IPS DF 4.7 (cell line): Measurements from ENCODE around the gene RAD21L1.

Experiments used
- DNase-seq: peaks from one replicate; pipeline ENCODE4 v3.0.0-alpha.2; 2013; ENCODE audit warnings: low spot score; ENCODE audit errors: extremely low read depth

Gene RAD21L1

GRCh38 chr20:1293641-1294379 is 68.0 kb downstream of the RAD21L1 start:
- no peak for DNase-seq

- no peak for DNase-seq
Observed at GRCh38 chr20:1294497-1294896, 68.7 kb downstream of the RAD21L1 start.

DNA sequence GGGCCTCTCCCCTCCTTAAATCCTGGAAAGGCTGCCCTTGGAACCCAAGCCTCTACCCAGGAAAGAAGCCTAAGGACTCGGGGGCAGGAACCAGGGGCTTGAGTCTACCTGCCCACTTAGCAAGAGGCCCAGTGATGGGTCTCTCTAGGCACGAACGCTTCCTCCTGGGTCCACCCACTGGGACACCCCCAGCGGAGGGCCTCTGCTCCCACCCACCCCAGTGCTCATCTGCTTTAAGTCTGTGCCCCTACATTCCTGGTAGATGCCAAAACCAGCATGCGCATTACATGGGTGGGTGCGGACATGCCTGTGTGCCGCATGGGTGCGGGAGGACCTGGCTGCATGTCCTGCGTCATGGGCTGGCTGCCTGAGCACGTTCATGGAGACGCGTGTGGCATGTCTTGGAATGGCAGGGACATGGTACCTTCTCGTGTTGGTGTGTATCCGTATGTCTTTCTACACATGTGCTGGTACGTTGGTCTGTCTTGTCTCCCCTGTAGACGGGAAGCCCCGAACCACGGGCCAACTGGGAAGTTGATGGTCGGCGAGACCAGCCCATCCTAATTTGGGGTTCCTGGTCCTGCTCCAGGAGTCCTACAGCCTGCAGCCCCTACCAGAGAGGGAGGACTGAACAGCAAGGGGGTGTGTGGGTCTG is 69.6 kb downstream of the RAD21L1 start:
- DNase-seq: no peak

DNA sequence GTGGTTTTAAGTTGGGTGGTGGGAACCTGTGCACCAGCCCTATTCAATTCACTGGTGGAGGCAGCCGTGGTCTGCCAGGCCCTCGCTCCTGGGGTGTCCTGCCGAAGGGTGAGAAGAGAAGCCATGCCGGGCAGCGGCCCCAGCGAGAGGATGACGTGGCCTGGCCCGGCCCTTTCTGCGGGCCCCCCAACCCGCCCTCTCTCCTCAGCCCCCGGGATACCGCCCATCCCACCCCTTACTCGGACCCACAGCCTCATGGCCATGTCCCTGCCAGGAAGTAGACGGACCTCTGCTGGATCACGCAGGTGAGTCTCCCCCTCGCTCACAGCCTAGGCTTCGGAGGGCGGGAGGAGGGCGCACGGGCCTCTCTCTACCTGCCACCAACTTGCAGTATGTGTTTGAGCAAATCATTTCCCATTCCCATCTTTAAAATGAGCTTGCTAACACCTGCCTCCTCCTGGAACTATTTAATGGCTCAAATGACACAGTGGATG is 70.3 kb downstream of the RAD21L1 start:
- DNase-seq: no peak

DNA sequence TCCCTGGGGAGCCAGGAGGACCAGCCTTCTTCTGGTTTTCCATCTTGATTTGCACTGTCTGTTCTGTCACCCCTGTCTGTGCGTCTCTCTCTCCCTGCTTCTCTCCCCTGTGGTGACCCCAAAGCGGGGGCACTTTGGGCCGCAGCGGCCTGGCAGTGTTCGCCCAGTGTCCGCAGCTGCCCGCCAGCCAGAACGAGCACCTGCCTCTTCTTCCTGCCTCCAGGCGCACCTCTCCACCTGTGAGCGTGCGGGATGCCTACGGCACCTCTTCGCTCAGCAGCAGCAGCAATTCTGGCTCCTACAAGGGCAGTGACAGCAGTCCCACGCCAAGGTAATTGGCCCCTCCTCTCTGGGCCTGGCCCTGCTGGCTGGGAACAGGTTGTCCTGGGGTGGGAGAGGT is 71.1 kb downstream of the RAD21L1 start:
- no peak for DNase-seq

GRCh38 chr20:1297486-1297885 is 71.6 kb downstream of the RAD21L1 start:
- no peak for DNase-seq

GRCh38 chr20:1298166-1298565 is 72.3 kb downstream of the RAD21L1 start:
- DNase-seq: no peak

GRCh38 chr20:1298888-1299511 is 73.2 kb downstream of the RAD21L1 start:
- DNase-seq: no peak

- DNase-seq: no peak
Observed at GRCh38 chr20:1299522-1299921, 73.7 kb downstream of the RAD21L1 start.

GRCh38 chr20:1300083-1300840 is 74.4 kb downstream of the RAD21L1 start:
- DNase-seq: no peak

DNA sequence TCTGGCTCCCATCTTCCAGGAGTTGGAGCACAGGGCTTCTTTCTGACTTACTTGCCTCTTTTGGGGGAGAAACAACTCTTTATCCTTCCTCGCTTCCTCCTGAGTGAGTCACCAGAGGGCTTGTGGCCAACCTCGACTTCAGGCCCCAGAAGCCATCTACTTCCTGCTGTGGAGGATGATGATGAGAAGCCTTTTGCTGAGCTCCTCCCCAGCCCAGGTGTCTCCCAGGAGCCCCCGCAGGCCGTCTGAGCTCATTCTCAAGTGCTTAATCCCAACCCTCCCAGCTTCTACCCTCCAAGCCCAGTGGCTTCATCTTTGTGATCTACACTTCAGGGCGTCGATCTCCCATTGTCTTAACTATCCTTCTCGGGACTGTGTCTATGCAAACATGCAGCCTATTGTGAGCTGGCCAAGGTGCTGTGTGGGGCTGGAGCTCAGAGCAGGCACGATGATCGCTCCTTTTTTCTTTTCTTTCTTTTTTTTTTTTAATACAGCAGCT is 75.2 kb downstream of the RAD21L1 start:
- no peak for DNase-seq

GRCh38 chr20:1302685-1303541 is 77.1 kb downstream of the RAD21L1 start:
- no peak for DNase-seq

GRCh38 chr20:1304710-1305515 is 79.1 kb downstream of the RAD21L1 start:
- DNase-seq: no peak
